Stimulated activated CD8-positive, alpha-beta memory T cell treated with anti-CD3 and anti-CD28 coated beads, Interleukin-12 subunit alpha, Interleukin-12 subunit beta, amount 100 ng/mL, for 1 hour (primary cell): ENCODE measurements around the gene TAAR8.
"Not testable (repeated sequence)": the region's sequence is repeated elsewhere in the genome, so short reads cannot be mapped to it uniquely, and the experiment has no call there.

Source experiments
- DNase-seq: peaks from one replicate; pipeline ENCODE4 v3.0.0-alpha.2; 2020; ENCODE audit warnings: low read depth

TAAR8 gene

GRCh38 chr6:132552372-132552771 is at the start of gene TAAR8:
Gene TAAR8 (plus strand): TSS chr6:132552672. CDS start chr6:132552693, 21 bp downstream.
- no peak for DNase-seq

- DNase-seq: no peak
Observed at GRCh38 chr6:132504757-132505156, 47.7 kb upstream of the TAAR8 start.

GRCh38 chr6:132505158-132505557 is 47.3 kb upstream of the TAAR8 start:
- DNase-seq: no peak

GRCh38 chr6:132506461-132506860 is 46.0 kb upstream of the TAAR8 start:
- no peak for DNase-seq

GRCh38 chr6:132506869-132507808 is 45.3 kb upstream of the TAAR8 start:
- DNase-seq: no peak

GRCh38 chr6:132511210-132511830 is 41.2 kb upstream of the TAAR8 start:
- no peak for DNase-seq

- DNase-seq: no peak
Observed at GRCh38 chr6:132511831-132512220, 40.6 kb upstream of the TAAR8 start.

GRCh38 chr6:132512342-132512637 is 40.2 kb upstream of the TAAR8 start:
- no peak for DNase-seq

- DNase-seq: peak; percentile 80
Observed at GRCh38 chr6:132512638-132513632, 39.5 kb upstream of the TAAR8 start, which contains the start of gene STX7. Gene STX7 (minus strand): TSS chr6:132513116. CDS start chr6:132503530, 9,586 bp downstream.

- no peak for DNase-seq
Observed at GRCh38 chr6:132513831-132514545, 38.5 kb upstream of the TAAR8 start.

- DNase-seq: no peak
Observed at GRCh38 chr6:132515386-132515785, 37.1 kb upstream of the TAAR8 start.

- no peak for DNase-seq
Observed at GRCh38 chr6:132520953-132521352, 31.5 kb upstream of the TAAR8 start.

- DNase-seq: no peak
Observed at GRCh38 chr6:132524646-132525045, 27.8 kb upstream of the TAAR8 start.

- DNase-seq: no peak
Observed at GRCh38 chr6:132525866-132526265, 26.6 kb upstream of the TAAR8 start.

GRCh38 chr6:132526461-132526860 is 26.0 kb upstream of the TAAR8 start:
- no peak for DNase-seq

- DNase-seq: no peak
Observed at GRCh38 chr6:132527791-132528190, 24.7 kb upstream of the TAAR8 start.

- DNase-seq: peak; percentile 69
Observed at GRCh38 chr6:132530293-132530974, 22.0 kb upstream of the TAAR8 start.

- DNase-seq: not testable (repeated sequence)
Observed at GRCh38 chr6:132534546-132534945, 17.9 kb upstream of the TAAR8 start.

- DNase-seq: no peak
Observed at GRCh38 chr6:132537145-132537544, 15.3 kb upstream of the TAAR8 start.

GRCh38 chr6:132537977-132538376 is 14.5 kb upstream of the TAAR8 start, which contains the start of gene TAAR9:
Gene TAAR9 (plus strand): TSS chr6:132538277. CDS start chr6:132538290, 13 bp downstream.
- no peak for DNase-seq

- no peak for DNase-seq
Observed at GRCh38 chr6:132544826-132545225, 7.6 kb upstream of the TAAR8 start.
